ENCODE data around the gene ZNF496. TPM values are rescaled to one million over a fixed set of nuclear protein-coding genes. Genes with fewer than 3 reads are reported as not detected.
"Not testable (repeated sequence)": the region's sequence is repeated elsewhere in the genome, so short reads cannot be mapped to it uniquely, and the experiment has no call there.

The ZNF496 gene
- 32.1 TPM for total RNA-seq

- DNase-seq = peak; percentile 95
Observed at GRCh38 chr1:247331525-247332214, at the start of gene ZNF496. Gene ZNF496 (minus strand): TSS chr1:247331867. CDS start chr1:247329578, 2,289 bp downstream.

GRCh38 chr1:247378334-247379073 lies 46.8 kb upstream of the ZNF496 start:
- no peak for DNase-seq

- not testable (repeated sequence) for DNase-seq
Observed at GRCh38 chr1:247377656-247378055, 46.0 kb upstream of the ZNF496 start.

GRCh38 chr1:247376659-247377058 lies 45.0 kb upstream of the ZNF496 start:
- no peak for DNase-seq

GRCh38 chr1:247375747-247376146 lies 44.1 kb upstream of the ZNF496 start:
- DNase-seq = no peak

- DNase-seq = not testable (repeated sequence)
Observed at GRCh38 chr1:247374651-247375334, 43.1 kb upstream of the ZNF496 start.

GRCh38 chr1:247373721-247374141 lies 42.1 kb upstream of the ZNF496 start:
- peak; percentile 64 for DNase-seq

GRCh38 chr1:247371801-247372259 lies 40.2 kb upstream of the ZNF496 start:
- no peak for DNase-seq

- DNase-seq = no peak
Observed at GRCh38 chr1:247370786-247371732, 39.4 kb upstream of the ZNF496 start.

- no peak for DNase-seq
Observed at GRCh38 chr1:247368490-247369145, 37.0 kb upstream of the ZNF496 start.

- no peak for DNase-seq
Observed at GRCh38 chr1:247367786-247368422, 36.2 kb upstream of the ZNF496 start.

- DNase-seq = no peak
Observed at GRCh38 chr1:247366926-247367645, 35.4 kb upstream of the ZNF496 start.

- not testable (repeated sequence) for DNase-seq
Observed at GRCh38 chr1:247366345-247366744, 34.7 kb upstream of the ZNF496 start.

GRCh38 chr1:247365023-247365422 lies 33.4 kb upstream of the ZNF496 start:
- DNase-seq = no peak

GRCh38 chr1:247363000-247363399 lies 31.3 kb upstream of the ZNF496 start:
- DNase-seq = not testable (repeated sequence)

GRCh38 chr1:247362153-247362552 lies 30.5 kb upstream of the ZNF496 start:
- DNase-seq = no peak

- DNase-seq = peak; percentile 74
Observed at GRCh38 chr1:247360991-247361731, 29.5 kb upstream of the ZNF496 start.

- no peak for DNase-seq
Observed at GRCh38 chr1:247360116-247360898, 28.6 kb upstream of the ZNF496 start.

Measured in tongue (tissue), 2 donors.